ENCODE data around the gene BCL2L15.

Gene BCL2L15

DNA sequence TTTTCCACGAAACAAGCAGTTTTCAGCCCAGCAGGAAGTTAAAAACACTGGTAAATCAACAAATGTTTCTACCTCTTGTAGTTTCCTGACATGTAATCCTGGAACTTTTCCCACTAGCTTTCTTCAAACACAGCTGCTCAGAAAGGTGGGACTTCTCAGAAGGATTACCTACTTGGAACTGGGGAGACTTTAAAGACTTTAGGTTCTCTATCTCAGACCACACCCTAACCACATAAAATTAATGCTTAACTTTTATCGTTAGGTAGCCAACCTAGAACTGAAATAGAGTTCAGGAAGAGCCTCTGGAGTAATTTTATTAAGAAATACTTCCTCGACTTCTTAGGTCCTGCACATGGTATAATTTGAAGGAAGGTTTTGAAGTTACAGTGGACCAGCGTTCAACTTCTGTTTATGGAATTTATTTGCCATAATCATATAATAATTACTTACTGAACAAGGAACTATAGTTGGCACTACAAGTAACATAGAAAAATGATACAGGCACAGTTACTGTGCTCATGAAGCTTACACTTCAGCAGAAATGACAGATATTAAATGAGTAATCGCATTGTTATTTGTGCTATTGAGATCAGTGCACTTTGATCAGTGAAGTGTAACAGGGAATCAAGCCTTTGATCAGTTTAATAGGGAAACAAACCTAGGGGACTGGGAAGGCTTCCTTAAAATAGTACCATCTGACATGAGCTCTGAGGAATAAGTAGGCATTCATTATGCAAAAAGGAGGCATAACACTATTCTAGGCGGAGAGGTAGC is at the start of gene BCL2L15:
Gene BCL2L15, minus strand, starts transcription at position 180 of the 774 bp plus-strand sequence. CDS start 206 bp downstream, outside the sequence.
- Histone ChIP-seq H3K9ac (ENCODE audit: low read length) (no peak within 1 kb of the TSS), H3K4me3 (ENCODE audit: low read length) (peak within 1 kb of the TSS; percentile 49)

DNA sequence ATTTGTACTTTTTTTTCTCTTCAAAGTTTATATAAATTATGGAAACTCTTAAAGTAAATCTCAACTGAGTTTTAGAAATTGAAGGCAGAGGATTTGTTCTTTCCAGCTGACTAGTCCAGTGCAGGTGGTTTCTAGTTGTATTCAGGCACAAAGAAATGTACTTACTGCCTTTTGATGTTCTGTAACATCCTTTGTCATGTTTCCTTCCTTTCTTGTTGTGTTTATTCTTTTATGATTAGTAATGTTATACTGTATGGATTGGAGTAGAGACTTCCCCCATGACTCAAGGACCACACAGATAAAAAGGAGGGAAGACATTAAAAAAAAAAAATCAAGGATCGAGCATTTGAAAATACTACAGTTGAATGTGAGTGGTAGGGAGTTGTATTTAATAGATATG is 49.8 kb upstream of the BCL2L15 start:
- H3K27ac ChIP-seq (ENCODE audit: low read depth, low read length), result no peak overlapping the region
- H3K4me1 ChIP-seq (ENCODE audit: control insufficient read depth, insufficient read depth, low read length), result peaks cover 6% of the 10 kb centered on the region
- H3K9ac ChIP-seq (ENCODE audit: low read length), result no peak overlapping the region
- peaks cover 11% of the 10 kb centered on the region for H3K36me3 ChIP-seq (ENCODE audit: control insufficient read depth, insufficient read depth, low read length)
- H3K4me3 ChIP-seq (ENCODE audit: low read length), result no peak overlapping the region
- H3K27me3 ChIP-seq (ENCODE audit: control insufficient read depth, insufficient read depth, low read length), result no peaks in the 10 kb centered on the region

More for the DNA sequence above, at the start of gene BCL2L15:
- H3K36me3 ChIP-seq (ENCODE audit: control insufficient read depth, insufficient read depth, low read length), result no peaks in the 10 kb centered on the region
- no peaks in the 10 kb centered on the region for H3K4me1 ChIP-seq (ENCODE audit: control insufficient read depth, insufficient read depth, low read length)
- H3K27me3 ChIP-seq (ENCODE audit: control insufficient read depth, insufficient read depth, low read length), result no peaks in the 10 kb centered on the region
- no peak within 1 kb of the TSS for H3K27ac ChIP-seq (ENCODE audit: low read depth, low read length)

DNA sequence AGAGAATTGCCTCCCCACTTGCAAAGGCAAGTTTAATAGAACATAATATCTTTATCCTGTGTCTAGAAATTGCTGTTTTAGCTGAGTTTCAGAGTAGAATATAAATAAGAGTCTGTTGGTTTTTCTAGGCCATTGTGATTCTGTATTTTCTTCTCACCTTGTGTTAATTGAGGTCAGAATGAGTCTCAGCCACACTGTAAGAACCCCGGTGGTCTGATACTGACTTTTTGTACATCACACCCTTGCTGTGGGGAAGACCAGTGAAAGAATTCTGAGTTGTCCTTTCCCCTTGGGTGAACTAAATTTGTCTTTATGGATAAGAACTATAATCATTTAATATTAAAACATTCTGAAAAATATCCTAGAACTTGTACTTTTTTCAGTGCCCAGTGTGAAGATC is 48.6 kb upstream of the BCL2L15 start:
- H3K4me1 ChIP-seq (ENCODE audit: control insufficient read depth, insufficient read depth, low read length), result peaks cover 15% of the 10 kb centered on the region
- H3K4me3 ChIP-seq (ENCODE audit: low read length), result no peak overlapping the region
- H3K36me3 ChIP-seq (ENCODE audit: control insufficient read depth, insufficient read depth, low read length), result peaks cover 8% of the 10 kb centered on the region
- no peak overlapping the region for H3K9ac ChIP-seq (ENCODE audit: low read length)
- H3K27ac ChIP-seq (ENCODE audit: low read depth, low read length), result no peak overlapping the region
- no peaks in the 10 kb centered on the region for H3K27me3 ChIP-seq (ENCODE audit: control insufficient read depth, insufficient read depth, low read length)

DNA sequence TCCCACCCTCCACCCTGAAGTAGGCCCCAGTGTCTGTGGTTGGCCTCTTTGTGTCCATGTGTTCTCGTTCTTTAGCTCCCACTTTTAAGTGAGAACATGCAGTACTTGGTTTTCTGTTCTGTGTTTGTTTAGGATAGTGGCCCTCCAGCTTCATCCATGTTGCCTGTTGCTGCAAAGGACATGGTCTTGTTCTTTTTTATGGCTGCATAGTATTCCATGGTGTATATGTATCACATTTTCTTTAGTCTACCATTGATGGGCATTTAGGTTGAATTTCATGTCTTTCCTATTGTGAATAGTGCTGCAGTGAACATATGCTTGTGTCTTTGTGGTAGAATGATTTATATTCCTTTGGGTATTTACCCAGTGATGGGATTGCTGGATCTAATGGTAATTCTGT is 47.8 kb upstream of the BCL2L15 start:
- Histone ChIP-seq H3K9ac (ENCODE audit: low read length) (no peak overlapping the region), H3K36me3 (ENCODE audit: control insufficient read depth, insufficient read depth, low read length) (peaks cover under 1% of the 10 kb centered on the region), H3K27me3 (ENCODE audit: control insufficient read depth, insufficient read depth, low read length) (no peaks in the 10 kb centered on the region), H3K4me3 (ENCODE audit: low read length) (no peak overlapping the region), H3K4me1 (ENCODE audit: control insufficient read depth, insufficient read depth, low read length) (peaks cover 19% of the 10 kb centered on the region), H3K27ac (ENCODE audit: low read depth, low read length) (no peak overlapping the region)

DNA sequence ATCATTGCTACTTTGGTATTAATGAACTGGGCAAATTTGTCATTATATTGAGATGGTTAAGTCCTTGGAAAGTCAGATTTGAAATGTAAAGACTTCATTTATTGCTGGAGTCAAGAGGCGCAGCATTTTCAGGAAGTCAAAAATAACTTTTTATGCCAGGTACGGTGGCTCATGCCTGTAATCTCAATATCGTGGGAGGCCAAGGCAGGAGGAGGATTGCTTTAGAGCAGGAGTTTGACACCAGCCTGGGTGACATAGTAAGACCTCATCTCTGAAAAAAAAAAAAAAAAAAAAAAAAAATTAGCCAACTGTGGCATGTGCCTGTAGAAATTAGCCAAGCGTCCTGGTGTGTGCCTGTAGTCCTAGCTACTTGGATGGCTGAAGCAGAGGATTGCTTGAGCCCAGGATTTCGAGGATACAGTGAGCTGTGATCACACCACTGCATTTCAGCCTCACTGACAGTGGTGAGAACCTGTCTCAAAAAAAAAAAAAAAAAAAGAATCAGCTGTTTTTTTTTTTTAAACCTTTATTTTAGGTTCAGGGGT is 47.2 kb upstream of the BCL2L15 start:
- no peak overlapping the region for H3K4me3 ChIP-seq (ENCODE audit: low read length)
- H3K4me1 ChIP-seq (ENCODE audit: control insufficient read depth, insufficient read depth, low read length), result peaks cover 19% of the 10 kb centered on the region
- H3K9ac ChIP-seq (ENCODE audit: low read length), result no peak overlapping the region
- H3K27ac ChIP-seq (ENCODE audit: low read depth, low read length), result no peak overlapping the region
- H3K27me3 ChIP-seq (ENCODE audit: control insufficient read depth, insufficient read depth, low read length), result no peaks in the 10 kb centered on the region
- H3K36me3 ChIP-seq (ENCODE audit: control insufficient read depth, insufficient read depth, low read length), result no peaks in the 10 kb centered on the region

DNA sequence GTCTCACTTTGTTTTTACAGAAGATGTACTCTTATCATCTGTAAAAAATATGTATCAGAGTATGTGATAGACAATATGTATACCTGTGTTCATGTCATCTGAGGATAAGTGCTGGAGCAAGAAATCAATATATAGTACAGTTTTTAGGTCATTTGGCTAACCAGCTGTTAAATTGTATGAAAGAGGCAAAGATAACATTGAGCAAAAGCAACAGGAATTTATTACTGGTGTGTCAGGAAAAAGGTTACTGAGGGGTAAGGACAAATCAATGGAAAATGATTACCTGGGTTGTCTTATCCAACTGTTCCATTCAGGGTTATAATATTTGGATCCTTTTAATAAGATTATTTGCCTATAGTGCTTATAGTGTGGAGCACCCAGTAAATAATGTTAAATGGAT is 46.6 kb upstream of the BCL2L15 start:
- Histone ChIP-seq H3K4me3 (ENCODE audit: low read length) (no peak overlapping the region), H3K4me1 (ENCODE audit: control insufficient read depth, insufficient read depth, low read length) (peaks cover 19% of the 10 kb centered on the region), H3K36me3 (ENCODE audit: control insufficient read depth, insufficient read depth, low read length) (no peaks in the 10 kb centered on the region), H3K27me3 (ENCODE audit: control insufficient read depth, insufficient read depth, low read length) (no peaks in the 10 kb centered on the region), H3K27ac (ENCODE audit: low read depth, low read length) (no peak overlapping the region), H3K9ac (ENCODE audit: low read length) (no peak overlapping the region)

DNA sequence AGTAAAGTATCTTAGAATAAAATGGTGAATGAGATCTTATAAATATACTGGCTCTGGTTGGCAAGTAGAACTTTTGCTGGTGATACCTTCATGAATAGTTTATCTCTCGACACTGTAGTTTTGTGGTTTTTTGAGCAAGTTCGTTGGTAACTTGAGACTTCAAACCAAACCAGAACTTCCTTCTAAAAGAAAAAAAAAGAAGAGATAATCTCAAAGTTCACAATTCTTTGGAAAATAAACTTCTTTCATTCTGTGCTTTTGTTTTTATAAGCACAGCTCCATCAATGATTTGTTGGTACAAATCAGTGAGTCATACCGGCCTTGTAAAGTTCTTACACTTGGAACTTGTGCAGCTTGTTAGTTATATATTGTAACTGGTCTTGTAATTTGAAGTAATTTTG is 44.1 kb upstream of the BCL2L15 start:
- Histone ChIP-seq H3K4me3 (ENCODE audit: low read length) (peak overlapping the region; percentile 28), H3K27me3 (ENCODE audit: control insufficient read depth, insufficient read depth, low read length) (no peaks in the 10 kb centered on the region), H3K27ac (ENCODE audit: low read depth, low read length) (peak overlapping the region; percentile 99), H3K4me1 (ENCODE audit: control insufficient read depth, insufficient read depth, low read length) (peaks cover 25% of the 10 kb centered on the region), H3K36me3 (ENCODE audit: control insufficient read depth, insufficient read depth, low read length) (no peaks in the 10 kb centered on the region), H3K9ac (ENCODE audit: low read length) (no peak overlapping the region)

DNA sequence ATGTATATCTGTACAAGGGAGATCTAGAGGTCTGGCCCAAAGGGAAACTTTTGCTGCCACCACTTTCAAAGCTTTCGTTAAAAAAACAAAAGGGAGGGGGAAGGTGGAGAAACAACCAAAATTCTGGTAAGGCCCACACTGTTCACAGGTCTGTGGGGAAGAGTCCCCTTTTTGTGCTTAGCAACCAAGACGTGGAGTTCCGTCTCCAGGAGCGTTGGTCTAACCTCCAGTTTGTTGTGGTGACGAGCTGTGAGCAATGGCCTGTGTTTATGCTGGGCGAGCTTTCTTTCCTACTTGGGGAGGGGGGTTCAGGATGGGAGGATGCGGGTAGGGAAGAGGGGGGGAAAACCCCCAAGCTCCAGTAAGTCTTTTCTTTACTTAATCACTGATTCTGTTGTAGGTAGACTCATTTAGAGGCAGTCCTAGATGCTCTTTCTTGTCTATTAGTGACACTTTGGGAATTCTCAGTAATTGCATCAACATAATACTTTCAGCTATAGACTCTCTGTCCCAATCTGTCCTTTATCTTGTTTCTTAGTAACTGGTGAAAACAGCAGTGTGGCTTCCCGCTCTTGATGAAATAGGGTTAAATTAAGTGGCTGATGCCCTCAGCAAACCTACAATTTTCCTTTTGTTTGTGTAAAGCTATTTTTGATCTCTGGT is 43.2 kb upstream of the BCL2L15 start:
- H3K4me1 ChIP-seq (ENCODE audit: control insufficient read depth, insufficient read depth, low read length), result peaks cover 25% of the 10 kb centered on the region

DNA sequence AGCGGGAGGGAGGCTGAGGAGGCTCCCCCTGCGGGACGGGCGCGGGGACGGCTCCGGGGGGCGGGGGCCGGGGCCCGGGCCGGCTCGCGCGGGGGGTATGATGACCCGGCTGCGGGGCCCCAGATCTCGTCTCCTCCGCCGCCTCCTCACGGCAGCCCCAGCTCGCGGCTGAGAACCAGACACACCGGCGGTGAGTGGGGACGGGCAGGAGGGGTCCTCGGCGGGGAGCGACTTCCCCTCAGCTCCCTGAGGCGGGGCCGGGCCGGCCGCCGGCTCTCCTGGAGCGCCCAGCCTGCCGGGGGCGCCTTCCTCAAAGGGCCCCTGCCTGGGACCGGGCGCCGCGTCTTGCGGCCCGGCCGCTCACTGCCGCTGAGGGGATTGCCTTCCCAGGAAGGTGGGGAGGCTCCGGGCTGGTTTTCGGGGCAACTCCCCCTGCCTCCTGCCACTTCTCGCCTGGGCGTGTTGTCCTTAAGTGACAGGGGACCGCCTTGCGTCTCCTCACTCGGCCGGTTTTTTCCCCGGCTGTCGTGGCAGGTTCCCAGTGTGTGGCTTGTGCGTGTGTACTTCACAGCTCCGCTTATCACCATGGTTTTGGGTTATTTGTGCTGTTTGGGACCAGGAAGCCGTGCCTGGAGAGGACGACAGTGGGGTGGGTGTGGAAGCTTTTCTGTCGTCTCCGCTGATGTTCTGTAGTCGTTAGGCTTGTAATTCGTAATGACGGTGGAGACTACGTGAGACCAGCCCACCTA is 42.5 kb upstream of the BCL2L15 start:
- H3K27me3 ChIP-seq (ENCODE audit: control insufficient read depth, insufficient read depth, low read length), result no peaks in the 10 kb centered on the region
- peak overlapping the region; percentile 99 for H3K27ac ChIP-seq (ENCODE audit: low read depth, low read length)
- H3K4me1 ChIP-seq (ENCODE audit: control insufficient read depth, insufficient read depth, low read length), result peaks cover 25% of the 10 kb centered on the region
- peak overlapping the region; percentile 96 for H3K4me3 ChIP-seq (ENCODE audit: low read length)
- peak overlapping the region; percentile 93 for H3K9ac ChIP-seq (ENCODE audit: low read length)
- no peaks in the 10 kb centered on the region for H3K36me3 ChIP-seq (ENCODE audit: control insufficient read depth, insufficient read depth, low read length)

More for the DNA sequence above, 43.2 kb upstream of the BCL2L15 start:
- H3K4me3 ChIP-seq (ENCODE audit: low read length), result peak overlapping the region; percentile 96
- no peaks in the 10 kb centered on the region for H3K36me3 ChIP-seq (ENCODE audit: control insufficient read depth, insufficient read depth, low read length)
- no peaks in the 10 kb centered on the region for H3K27me3 ChIP-seq (ENCODE audit: control insufficient read depth, insufficient read depth, low read length)
- H3K9ac ChIP-seq (ENCODE audit: low read length), result peak overlapping the region; percentile 93
- peak overlapping the region; percentile 99 for H3K27ac ChIP-seq (ENCODE audit: low read depth, low read length)

DNA sequence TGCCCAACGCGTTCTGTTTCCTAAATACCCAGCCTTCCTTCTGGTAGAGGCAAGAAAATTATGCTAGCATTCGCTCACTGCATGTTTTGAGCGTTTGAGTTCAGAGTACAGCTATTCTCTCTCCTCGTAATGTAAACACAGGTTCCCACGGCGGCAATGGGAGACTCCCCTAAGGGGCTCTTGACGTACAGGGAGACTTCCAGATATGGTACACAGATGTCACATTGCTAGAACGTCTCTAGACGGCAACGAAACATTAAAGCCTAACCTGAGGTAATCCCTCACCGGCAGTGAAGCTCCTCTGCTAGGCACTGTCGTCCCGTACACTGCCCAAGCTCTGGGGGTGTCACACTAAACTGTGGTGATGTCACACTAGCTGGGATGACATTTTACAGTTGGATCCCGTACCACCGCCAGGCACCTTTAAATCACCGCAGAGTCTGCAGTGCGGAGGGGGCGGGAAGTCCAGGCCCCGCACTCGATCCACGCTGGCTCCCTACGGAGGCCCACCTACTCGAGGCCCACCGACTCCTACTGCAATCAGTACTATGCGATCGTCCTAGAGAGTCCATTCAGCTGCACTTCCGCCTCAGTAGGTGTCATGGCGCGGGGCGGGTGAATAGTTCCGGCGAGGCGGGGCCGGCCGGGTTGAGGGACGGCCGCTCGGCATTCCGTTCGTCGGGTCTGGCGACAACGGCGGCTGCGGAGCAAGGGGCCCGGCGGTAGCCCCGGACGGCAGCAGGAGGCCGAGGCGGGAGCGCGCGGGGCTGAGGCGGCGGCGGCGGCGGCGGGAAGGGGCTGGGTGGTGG is 41.8 kb upstream of the BCL2L15 start, which contains the start of gene HIPK1:
Gene HIPK1, plus strand, starts transcription at position 384 of the 809 bp plus-strand sequence.
- no peaks in the 10 kb centered on the region for H3K36me3 ChIP-seq (ENCODE audit: control insufficient read depth, insufficient read depth, low read length)

DNA sequence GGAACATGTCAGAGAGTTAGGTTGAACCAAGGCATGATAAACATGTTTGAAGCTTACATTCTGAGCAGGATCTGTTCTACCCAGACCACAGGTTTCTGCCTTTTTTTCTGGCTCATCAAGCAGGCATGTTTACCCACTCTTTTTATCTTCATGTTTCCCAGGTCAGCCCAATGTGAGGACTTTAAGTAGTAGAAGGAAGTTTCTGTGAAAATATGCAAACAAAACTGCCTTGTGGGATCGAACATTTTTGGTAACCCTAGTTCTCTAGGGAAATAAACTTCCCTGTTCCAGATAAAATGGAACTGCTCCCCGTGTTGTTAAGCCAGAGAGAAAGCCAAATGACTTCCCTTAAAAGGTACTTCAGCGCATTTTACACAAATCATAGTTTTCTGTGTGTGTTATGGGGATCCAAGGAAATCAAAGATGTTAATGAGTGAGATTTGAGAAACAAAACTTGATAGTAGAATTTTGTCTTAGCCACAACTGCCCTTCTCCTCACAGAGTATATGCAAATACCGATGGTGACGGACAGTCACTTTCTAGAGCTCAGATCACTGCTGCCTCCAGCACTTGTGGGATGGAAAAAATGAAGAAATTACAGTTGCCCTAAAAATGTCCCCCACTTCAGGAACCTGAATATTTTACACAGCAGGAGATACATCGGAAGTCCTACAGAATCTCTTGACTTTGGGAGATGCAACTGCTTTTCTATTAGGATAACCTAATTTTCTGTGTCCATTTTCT is 41.0 kb upstream of the BCL2L15 start:
- Histone ChIP-seq H3K36me3 (ENCODE audit: control insufficient read depth, insufficient read depth, low read length) (no peaks in the 10 kb centered on the region), H3K4me3 (ENCODE audit: low read length) (peak overlapping the region; percentile 99), H3K9ac (ENCODE audit: low read length) (peak overlapping the region; percentile 97), H3K27ac (ENCODE audit: low read depth, low read length) (peak overlapping the region; percentile 99), H3K4me1 (ENCODE audit: control insufficient read depth, insufficient read depth, low read length) (peaks cover 20% of the 10 kb centered on the region), H3K27me3 (ENCODE audit: control insufficient read depth, insufficient read depth, low read length) (no peaks in the 10 kb centered on the region)

More for the DNA sequence above, 41.8 kb upstream of the BCL2L15 start, which contains the start of gene HIPK1:
- no peaks in the 10 kb centered on the region for H3K27me3 ChIP-seq (ENCODE audit: control insufficient read depth, insufficient read depth, low read length)
- peak within 1 kb of the TSS; percentile 99 for H3K4me3 ChIP-seq (ENCODE audit: low read length)
- peaks cover 23% of the 10 kb centered on the region for H3K4me1 ChIP-seq (ENCODE audit: control insufficient read depth, insufficient read depth, low read length)
- H3K27ac ChIP-seq (ENCODE audit: low read depth, low read length), result peak within 1 kb of the TSS; percentile 99
- H3K9ac ChIP-seq (ENCODE audit: low read length), result peak within 1 kb of the TSS; percentile 97
